NCI-H1092 (cell line): Measurements from ENCODE around the gene SMOC1.

Source experiments
- DNase-seq: peaks from one replicate; lab custom pipeline; 2025; lab: John Stamatoyannopoulos, UW

The SMOC1 gene

GRCh38 chr14:70008284-70009262 lies 129.4 kb downstream of the SMOC1 start:
- no peak for DNase-seq

- DNase-seq: no peak
These were observed 130.7 kb downstream of the SMOC1 start for GRCh38 chr14:70009961-70010360.

GRCh38 chr14:70011098-70011497 lies 131.9 kb downstream of the SMOC1 start:
- DNase-seq: no peak

- no peak for DNase-seq
These were observed 132.5 kb downstream of the SMOC1 start for GRCh38 chr14:70011708-70012107.

GRCh38 chr14:70013271-70013873 lies 134.2 kb downstream of the SMOC1 start:
- no peak for DNase-seq

- DNase-seq: no peak
These were observed 135.3 kb downstream of the SMOC1 start for GRCh38 chr14:70014406-70015095.

- DNase-seq: no peak
These were observed 139.0 kb downstream of the SMOC1 start for GRCh38 chr14:70018230-70018629.

GRCh38 chr14:70018713-70019211 lies 139.5 kb downstream of the SMOC1 start:
- no peak for DNase-seq

- no peak for DNase-seq
These were observed 140.5 kb downstream of the SMOC1 start for GRCh38 chr14:70019695-70020094.

GRCh38 chr14:70020352-70021170 lies 141.3 kb downstream of the SMOC1 start:
- no peak for DNase-seq

- DNase-seq: no peak
These were observed 142.5 kb downstream of the SMOC1 start for GRCh38 chr14:70021548-70022220.

- DNase-seq: no peak
These were observed 143.7 kb downstream of the SMOC1 start for GRCh38 chr14:70022771-70023445.

GRCh38 chr14:70023871-70024270 lies 144.7 kb downstream of the SMOC1 start:
- DNase-seq: no peak

- peak; percentile 68 for DNase-seq
These were observed 148.7 kb downstream of the SMOC1 start for GRCh38 chr14:70027785-70028428.

- DNase-seq: no peak
These were observed 150.3 kb downstream of the SMOC1 start for GRCh38 chr14:70029296-70030132.

- DNase-seq: no peak
These were observed 152.8 kb downstream of the SMOC1 start for GRCh38 chr14:70032016-70032415.

- no peak for DNase-seq
These were observed 153.2 kb downstream of the SMOC1 start for GRCh38 chr14:70032447-70032846.

- DNase-seq: no peak
These were observed 153.9 kb downstream of the SMOC1 start for GRCh38 chr14:70033116-70033515.

GRCh38 chr14:70033561-70033960 lies 154.3 kb downstream of the SMOC1 start:
- DNase-seq: no peak
